Activated CD4-positive, alpha-beta T cell treated with anti-CD3 and anti-CD28 coated beads for 4 hours (primary cell): ENCODE results near the gene IQSEC2.

Source experiments
- DNase-seq, 2 donors: peaks; one replicate each; pipeline ENCODE4 v3.0.0-alpha.2; 2020

Gene IQSEC2

GRCh38 chrX:53241558-53241957, 39.8 kb downstream of the IQSEC2 start:
- no peak for DNase-seq

- DNase-seq = peak; percentile 28 to 76
These were observed 41.9 kb downstream of the IQSEC2 start for GRCh38 chrX:53239474-53239873.

- DNase-seq = no peak
These were observed 44.3 kb downstream of the IQSEC2 start for GRCh38 chrX:53237056-53237455.

GRCh38 chrX:53236025-53236679, 45.2 kb downstream of the IQSEC2 start:
- DNase-seq = no peak

- no peak for DNase-seq
These were observed 45.8 kb downstream of the IQSEC2 start for GRCh38 chrX:53235566-53235965.

- no peak for DNase-seq
These were observed 46.9 kb downstream of the IQSEC2 start for GRCh38 chrX:53234484-53234883.

GRCh38 chrX:53233536-53233935, 47.8 kb downstream of the IQSEC2 start:
- no peak for DNase-seq

GRCh38 chrX:53230116-53230515, 51.3 kb downstream of the IQSEC2 start:
- no peak for DNase-seq

GRCh38 chrX:53227224-53227765, 54.1 kb downstream of the IQSEC2 start:
- no peak for DNase-seq

- peak; percentile 88 to 93 for DNase-seq
These were observed 56.3 kb downstream of the IQSEC2 start, which contains the start of gene KDM5C for GRCh38 chrX:53224860-53225797. KDM5C (minus strand) TSS chrX:53225207; CDS start chrX:53224889, 318 bp downstream.

GRCh38 chrX:53223955-53224859, 57.2 kb downstream of the IQSEC2 start:
- DNase-seq = peak; percentile 5 to 10

GRCh38 chrX:53223068-53223693, 58.2 kb downstream of the IQSEC2 start:
- no peak for DNase-seq
